Left ventricle myocardium inferior (tissue), 1 donor: ENCODE data around the gene MIX23. TPM values are rescaled to one million over a fixed set of nuclear protein-coding genes. Genes with fewer than 3 reads are reported as not detected.
A peak's percentile ranks its signal among the peaks of the same experiment; 100 is the strongest.
"Not testable (repeated sequence)": the region's sequence is repeated elsewhere in the genome, so short reads cannot be mapped to it uniquely, and the experiment has no call there.

ENCODE experiments used
- DNase-seq: peaks from one replicate; pipeline ENCODE4 v3.0.0-alpha.2; 2020
- H3K27ac ChIP-seq: fragments of 200-600 bp; replicated peaks from 2 replicates; pipeline ENCODE4 v1.8.0; 2021
- H3K27me3 ChIP-seq: fragments of 200-600 bp; 2 replicates; pipeline ENCODE4 v1.8.0; 2021; ENCODE audit warnings: low read depth
- H3K36me3 ChIP-seq: fragments of 200-600 bp; 2 replicates; pipeline ENCODE4 v1.8.0; 2021
- H3K4me1 ChIP-seq: fragments of 200-600 bp; 2 replicates; pipeline ENCODE4 v1.8.0; 2021
- H3K4me3 ChIP-seq: fragments of 200-600 bp; 2 replicates; pipeline ENCODE4 v1.8.0; 2021; ENCODE audit warnings: mild to moderate bottlenecking, moderate library complexity
- H3K9me3 ChIP-seq: fragments of 200-600 bp; replicated peaks from 2 replicates; pipeline ENCODE4 v1.8.0; 2021
- CTCF ChIP-seq: fragments of 200-600 bp; IDR thresholded peaks from 2 replicates; pipeline ENCODE4 v1.8.0; 2021; ENCODE audit warnings: antibody characterized with exemption, mild to moderate bottlenecking, borderline replicate concordance
- intact Hi-C: fragments of 100-400 bp; cut with micrococcal nuclease; formaldehyde crosslinking; loops from one replicate; pipeline ENCODE4 v1.11.0; 2022
- total RNA-seq: library from RNA; stranded (reverse); fragmentation: NEBNext Ultra II Directional; extraction: Animal tissue kit (Norgen Biotek cat#: 25700); gene quantifications from one replicate; pipeline ENCODE4 v1.2.1, GENCODE V29; 2021
- donor health status: DM: no; HTN: yes; CAD: no; lungs with severe emphysema.

MIX23 gene
- total RNA-seq, 1 donor from 2014 or later, result 32.7 TPM

DNA sequence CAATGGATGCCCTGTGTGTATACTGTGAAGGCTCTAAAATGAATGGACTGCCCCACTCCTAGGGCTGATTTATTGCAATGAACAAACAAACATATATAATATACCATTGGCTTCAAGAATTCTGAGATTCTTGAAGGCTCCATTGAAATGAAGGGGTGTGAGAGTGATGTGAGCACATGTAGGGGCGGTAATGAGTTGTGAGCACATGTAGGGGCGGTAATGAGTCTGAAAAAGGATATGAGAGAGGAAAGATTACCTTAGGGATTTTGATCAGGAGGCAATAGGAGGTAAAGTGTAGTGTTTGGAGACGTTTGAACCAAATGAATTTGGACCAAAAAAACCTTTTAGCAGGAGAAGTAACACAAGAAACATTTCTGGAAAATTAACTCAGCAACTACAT is 4.7 kb upstream of the MIX23 start:
- Histone ChIP-seq H3K27me3 (no peaks in the 10 kb centered on the region), H3K4me1 (peaks cover 72% of the 10 kb centered on the region), H3K36me3 (peaks cover 14% of the 10 kb centered on the region), H3K27ac (no peak overlapping the region), H3K4me3 (no peak overlapping the region), H3K9me3 (no peaks in the 10 kb centered on the region)
- no peak for DNase-seq
- intact Hi-C loops, result no loop called here
- no peak for TF ChIP-seq CTCF

GRCh38 chr3:122383771-122384697 is 1.0 kb upstream of the MIX23 start, which contains the start of gene FAM162A:
Gene FAM162A, plus strand, starts transcription at chr3:122384182. Its CDS starts 84 bp downstream, at chr3:122384266.
- peaks cover 52% of the 10 kb centered on the region for H3K4me1 ChIP-seq
- DNase-seq, result peak; percentile 95
- intact Hi-C loops, result no loop called here

GRCh38 chr3:122377975-122378374 is 5.1 kb downstream of the MIX23 start:
- Histone ChIP-seq H3K4me1 (peaks cover 18% of the 10 kb centered on the region), H3K36me3 (no peaks in the 10 kb centered on the region), H3K9me3 (no peaks in the 10 kb centered on the region), H3K27me3 (no peaks in the 10 kb centered on the region), H3K4me3 (no peak overlapping the region), H3K27ac (no peak overlapping the region)
- intact Hi-C loops, result no loop called here
- DNase-seq, result no peak
- no peak for TF ChIP-seq CTCF

More at GRCh38 chr3:122383771-122384697, 1.0 kb upstream of the MIX23 start, which contains the start of gene FAM162A:
- Histone ChIP-seq H3K36me3 (peaks cover 14% of the 10 kb centered on the region), H3K4me3 (peak within 1 kb of the TSS; percentile 90), H3K27ac (peak within 1 kb of the TSS; percentile 92), H3K9me3 (no peaks in the 10 kb centered on the region), H3K27me3 (no peaks in the 10 kb centered on the region)
- peak; percentile 69 for TF ChIP-seq CTCF

GRCh38 chr3:122374034-122374433 is 9.0 kb downstream of the MIX23 start:
- no peak for DNase-seq
- no peaks in the 10 kb centered on the region for H3K27me3 ChIP-seq
- peaks cover 28% of the 10 kb centered on the region for H3K36me3 ChIP-seq
- TF ChIP-seq CTCF, result no peak
- no peaks in the 10 kb centered on the region for H3K9me3 ChIP-seq
- intact Hi-C loops, result no loop called here
- no peak overlapping the region for H3K4me3 ChIP-seq
- no peak overlapping the region for H3K27ac ChIP-seq
- peaks cover 5% of the 10 kb centered on the region for H3K4me1 ChIP-seq

DNA sequence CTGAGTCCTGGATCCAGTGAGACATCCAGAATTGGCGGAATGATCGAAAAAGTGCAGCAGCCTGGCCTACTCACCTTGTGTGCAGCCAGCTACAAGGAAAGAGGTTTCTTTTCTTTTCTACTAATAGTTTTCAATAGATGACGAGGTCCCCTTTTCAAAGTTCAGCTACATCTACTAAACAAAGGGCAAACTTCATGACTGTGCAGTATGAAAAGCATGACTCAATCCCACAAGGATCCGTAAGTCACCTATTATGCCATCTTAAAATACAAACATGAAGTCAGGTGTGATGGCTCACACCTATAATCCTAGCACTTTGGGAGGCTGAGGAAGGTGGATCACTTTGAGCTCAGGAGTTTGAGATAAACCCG is 16.7 kb downstream of the MIX23 start:
- TF ChIP-seq CTCF, result no peak
- intact Hi-C loops, result no loop called here
- no peaks in the 10 kb centered on the region for H3K9me3 ChIP-seq
- DNase-seq, result no peak
- H3K4me3 ChIP-seq, result no peak overlapping the region
- H3K36me3 ChIP-seq, result peaks cover 91% of the 10 kb centered on the region
- no peak overlapping the region for H3K27ac ChIP-seq
- H3K27me3 ChIP-seq, result no peaks in the 10 kb centered on the region
- no peaks in the 10 kb centered on the region for H3K4me1 ChIP-seq

DNA sequence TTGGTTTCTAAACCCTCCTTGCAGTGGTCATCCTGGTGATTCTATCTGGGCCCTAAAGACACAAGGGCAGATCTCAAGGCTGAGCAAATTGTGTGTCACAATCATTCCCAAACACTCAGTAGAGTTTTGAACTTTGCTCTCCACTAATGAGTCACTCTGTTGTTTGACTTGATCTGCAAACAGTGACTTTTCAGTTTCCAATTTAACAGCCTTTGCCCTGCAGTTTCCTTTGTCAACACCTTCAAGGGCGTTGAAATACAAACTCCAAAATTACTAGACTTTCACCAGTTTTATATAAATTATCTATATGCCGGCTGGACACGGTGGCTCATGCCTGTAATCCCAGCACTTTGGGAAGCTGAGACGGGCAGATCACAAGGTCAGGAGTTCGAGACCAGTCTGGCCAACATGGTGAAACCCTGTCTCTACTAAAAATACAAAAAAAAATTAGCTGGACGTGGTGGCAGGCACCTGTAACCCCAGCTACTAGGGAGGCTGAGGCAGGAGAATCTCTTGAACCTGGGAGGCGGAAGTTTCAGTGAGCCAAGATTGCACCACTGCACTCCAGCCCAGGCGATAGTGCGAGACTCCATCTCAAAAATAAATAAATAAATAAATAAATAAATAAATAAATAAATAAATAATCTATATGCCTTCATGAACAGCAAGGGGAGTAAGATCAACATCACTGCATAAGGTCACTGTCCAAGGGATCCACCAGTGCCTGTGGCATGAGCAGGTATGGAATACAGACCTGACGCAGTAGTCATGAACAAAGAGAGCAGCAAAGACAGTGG is 17.3 kb downstream of the MIX23 start:
- intact Hi-C loops, result not testable (repeated sequence)
- peaks cover 91% of the 10 kb centered on the region for H3K36me3 ChIP-seq

More for the DNA sequence above, 17.3 kb downstream of the MIX23 start:
- not testable (repeated sequence) for DNase-seq, H3K9me3 ChIP-seq, H3K27me3 ChIP-seq, H3K4me1 ChIP-seq, H3K4me3 ChIP-seq, H3K27ac ChIP-seq
